Pons (tissue), 1 donor: ENCODE measurements around the gene BICC1.

Experiments used
- DNase-seq: peaks from one replicate; pipeline ENCODE4 v3.0.0-alpha.2; 2016; ENCODE audit warnings: low spot score

BICC1 gene

GRCh38 chr10:58651040-58651439 is 138.4 kb downstream of the BICC1 start:
- DNase-seq, result peak; percentile 55

- DNase-seq, result no peak
These were observed 139.1 kb downstream of the BICC1 start for GRCh38 chr10:58651742-58652141.

- DNase-seq, result no peak
These were observed 140.5 kb downstream of the BICC1 start for GRCh38 chr10:58653139-58653538.

GRCh38 chr10:58660575-58661255 is 148.0 kb downstream of the BICC1 start:
- DNase-seq, result no peak

GRCh38 chr10:58661336-58661735 is 148.7 kb downstream of the BICC1 start:
- DNase-seq, result no peak

GRCh38 chr10:58661902-58662301 is 149.2 kb downstream of the BICC1 start:
- no peak for DNase-seq

- DNase-seq, result no peak
These were observed 149.6 kb downstream of the BICC1 start for GRCh38 chr10:58662314-58662713.

- no peak for DNase-seq
These were observed 152.7 kb downstream of the BICC1 start for GRCh38 chr10:58665361-58665760.

GRCh38 chr10:58666024-58666423 is 153.4 kb downstream of the BICC1 start:
- no peak for DNase-seq

GRCh38 chr10:58667658-58668310 is 155.1 kb downstream of the BICC1 start:
- DNase-seq, result no peak

- DNase-seq, result no peak
These were observed 160.2 kb downstream of the BICC1 start for GRCh38 chr10:58672845-58673244.

- DNase-seq, result no peak
These were observed 161.6 kb downstream of the BICC1 start for GRCh38 chr10:58674251-58674650.

- DNase-seq, result no peak
These were observed 162.6 kb downstream of the BICC1 start for GRCh38 chr10:58675321-58675720.

GRCh38 chr10:58691528-58691927 is 178.9 kb downstream of the BICC1 start:
- no peak for DNase-seq

- DNase-seq, result no peak
These were observed 181.2 kb downstream of the BICC1 start for GRCh38 chr10:58693919-58694318.

GRCh38 chr10:58695022-58695421 is 182.3 kb downstream of the BICC1 start:
- DNase-seq, result no peak

- no peak for DNase-seq
These were observed 184.1 kb downstream of the BICC1 start for GRCh38 chr10:58696736-58697135.

GRCh38 chr10:58697691-58698090 is 185.0 kb downstream of the BICC1 start:
- no peak for DNase-seq

- DNase-seq, result no peak
These were observed 186.2 kb downstream of the BICC1 start for GRCh38 chr10:58698777-58699356.

- DNase-seq, result no peak
These were observed 187.9 kb downstream of the BICC1 start for GRCh38 chr10:58700591-58700990.

- no peak for DNase-seq
These were observed 188.9 kb downstream of the BICC1 start for GRCh38 chr10:58701405-58702135.

GRCh38 chr10:58704226-58704625 is 191.6 kb downstream of the BICC1 start:
- no peak for DNase-seq

GRCh38 chr10:58704671-58705141 is 192.0 kb downstream of the BICC1 start:
- peak; percentile 24 for DNase-seq
